Left lobe of liver (tissue), 2 donors: ENCODE results near the gene RELN. TPM values are rescaled to one million over a fixed set of nuclear protein-coding genes. Genes with fewer than 3 reads are reported as not detected.

Experiments
- ATAC-seq: fragments of 200-7000 bp; cut with Tn5 transposase; one replicate; pipeline ENCODE4 v1.9.1; 2020; ENCODE audit warnings: mild to moderate bottlenecking, moderate library complexity
- DNase-seq: peaks from one replicate; pipeline ENCODE4 v3.0.0-alpha.2; 2020; ENCODE audit warnings: low spot score
- total RNA-seq: library from RNA; stranded (reverse); gene quantifications from one replicate; pipeline ENCODE4 v1.2.1, GENCODE V29; 2021
- donor health status: DM: no; HTN: no; CAD: no; lungs with moderate emphysema.
- donor health status: DM: no; HTN: yes; CAD: no.

Gene RELN
- total RNA-seq, 1 donor from 2014 or later = 17.2 TPM

DNA sequence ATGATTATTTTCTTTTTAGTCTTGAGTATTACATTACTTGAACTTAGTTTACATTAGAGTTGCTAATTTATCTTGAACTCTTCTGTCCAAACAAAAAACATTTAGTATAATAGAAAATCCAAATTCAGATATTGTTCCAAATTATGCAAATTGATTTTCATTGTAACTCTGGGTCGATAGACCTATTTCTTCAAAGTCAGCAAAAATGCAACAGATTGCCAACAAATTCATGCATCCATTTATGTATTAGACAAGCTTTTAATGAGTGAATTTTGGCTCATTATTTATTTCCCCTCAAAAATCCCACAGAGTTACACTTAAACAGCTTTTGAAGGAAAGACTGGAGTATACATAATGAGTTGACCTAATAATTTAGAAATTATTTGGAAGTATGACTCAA, 240.8 kb downstream of the RELN start:
- ATAC-seq = no peak
- no peak for DNase-seq

DNA sequence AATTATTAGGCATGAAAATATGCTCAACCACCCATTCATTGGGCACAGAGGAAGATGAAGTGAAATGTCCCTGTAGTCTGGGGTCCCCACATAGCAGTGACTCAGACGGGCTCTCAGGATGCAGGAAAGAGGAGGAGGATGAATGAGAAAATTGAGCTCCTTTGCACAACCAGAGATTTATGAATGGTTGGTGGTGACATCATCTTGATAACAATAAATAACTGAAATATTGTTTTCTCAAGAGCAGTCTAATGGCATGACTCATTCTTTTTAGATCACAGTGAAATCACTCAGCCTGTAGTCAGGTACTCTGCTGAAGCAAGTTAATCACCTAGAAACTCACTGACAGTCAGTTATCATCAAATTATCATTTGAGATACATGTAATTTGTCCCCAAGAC, 254.1 kb downstream of the RELN start:
- ATAC-seq (no peak), DNase-seq (no peak)

DNA sequence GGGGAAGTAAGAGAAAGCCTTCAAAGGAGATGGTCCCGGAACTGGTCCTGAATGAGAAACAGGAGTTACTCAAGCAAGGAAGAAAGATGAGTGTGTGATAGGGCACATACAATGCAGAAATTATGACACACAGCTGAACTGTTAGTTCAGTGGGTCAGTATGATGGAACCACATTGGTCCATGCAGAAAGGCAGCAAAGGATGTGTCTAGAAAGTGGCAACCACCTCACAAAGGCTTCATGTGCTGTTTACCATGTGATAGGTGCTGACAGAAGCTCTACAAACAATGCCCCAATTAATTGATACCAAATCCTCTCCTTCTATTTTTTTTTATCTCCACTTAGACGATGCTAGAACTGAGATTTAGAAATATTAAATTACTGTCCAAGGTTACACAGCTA, 258.3 kb downstream of the RELN start:
- ATAC-seq (no peak), DNase-seq (no peak)

DNA sequence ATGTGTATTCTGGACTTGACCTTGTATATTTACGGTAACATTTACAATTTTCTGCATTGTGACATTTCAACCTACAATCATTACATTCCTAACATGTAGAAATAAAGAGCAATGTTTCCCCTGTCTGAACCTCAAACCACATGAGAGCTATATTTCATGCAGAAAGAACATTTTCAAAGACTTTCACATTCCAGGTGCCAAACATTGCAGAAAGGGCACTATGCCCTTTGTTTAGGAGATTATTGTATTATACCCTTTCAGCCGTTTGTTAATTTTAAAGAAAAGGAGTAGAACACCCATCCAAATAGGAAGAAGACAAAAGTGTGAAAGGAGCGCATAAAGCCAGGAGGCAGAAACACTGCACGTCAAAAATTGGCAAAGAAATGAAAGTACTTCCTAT, 260.4 kb downstream of the RELN start:
- ATAC-seq (no peak), DNase-seq (no peak)

DNA sequence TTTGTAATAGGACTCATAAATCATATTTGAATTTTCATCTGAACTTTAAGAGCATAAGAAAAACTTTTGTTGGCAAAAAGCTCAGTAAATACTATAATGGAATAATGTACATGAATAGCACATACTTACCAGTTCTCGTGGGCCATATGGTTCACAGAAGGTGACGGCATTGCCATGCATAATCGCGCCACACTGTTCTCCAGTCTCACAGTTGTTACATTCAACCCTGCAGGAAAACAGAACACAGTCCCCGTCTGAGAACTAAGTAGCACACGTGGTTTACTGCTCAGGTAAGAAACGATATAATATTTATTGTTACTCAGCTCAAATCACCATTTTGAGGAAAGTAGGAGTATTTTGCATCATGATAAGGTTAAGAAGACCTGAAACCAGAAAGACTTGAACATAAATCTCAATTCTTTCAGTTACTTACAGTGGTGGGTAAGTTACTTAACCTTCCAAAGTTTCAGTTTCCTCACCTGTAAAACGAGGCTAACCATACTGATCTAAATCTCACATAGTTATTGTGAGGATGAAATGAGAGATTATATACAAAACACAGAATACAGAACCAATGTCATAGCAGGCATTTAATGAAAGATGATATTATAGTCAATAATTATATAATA, 261.4 kb downstream of the RELN start:
- DNase-seq = no peak
- ATAC-seq = no peak

DNA sequence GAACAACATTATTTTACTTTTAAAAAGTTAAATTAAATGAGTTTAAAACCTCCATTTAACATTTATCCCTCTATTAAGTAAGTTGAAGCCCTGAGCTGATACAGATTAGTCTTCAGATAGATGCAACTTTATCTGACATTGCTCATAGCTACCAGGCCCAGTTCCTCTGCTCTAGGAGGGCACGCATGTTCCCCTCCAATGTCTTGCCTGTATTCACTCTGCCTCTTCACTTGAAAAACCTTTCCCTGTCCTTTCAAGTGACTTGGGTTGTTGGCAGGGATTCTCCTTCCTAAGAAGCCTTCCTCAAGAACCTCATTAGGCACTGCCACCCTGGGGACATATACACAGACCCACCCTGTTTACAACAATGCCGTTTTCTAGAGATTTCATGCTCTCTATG, 270.4 kb downstream of the RELN start:
- DNase-seq (no peak), ATAC-seq (no peak)

DNA sequence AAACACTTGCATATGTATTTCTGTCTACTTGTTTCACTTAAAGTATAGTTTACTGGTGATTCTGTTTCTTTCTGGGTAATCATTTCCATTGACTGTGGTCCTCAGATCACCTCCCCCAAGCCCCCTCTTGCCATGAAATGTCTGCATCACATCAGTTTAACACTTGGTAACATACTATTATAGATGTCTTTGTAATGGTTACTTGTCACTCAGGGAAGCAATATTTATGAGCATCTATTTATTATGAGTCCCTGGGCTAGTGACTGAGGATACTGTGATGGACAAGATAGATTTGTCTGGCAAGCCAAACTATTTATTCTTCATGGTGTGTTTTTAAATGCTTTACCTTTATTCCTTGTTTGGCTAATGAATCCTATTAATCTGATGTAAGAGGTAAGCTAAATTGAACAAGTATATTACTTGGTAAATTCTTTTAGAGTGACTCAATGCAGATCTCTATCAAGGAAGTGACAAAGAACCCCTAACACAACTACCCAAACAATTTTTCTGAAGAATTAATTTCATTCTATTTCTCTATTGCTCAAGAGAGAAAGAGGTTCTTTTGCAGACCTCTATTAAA, 270.9 kb downstream of the RELN start:
- ATAC-seq (no peak), DNase-seq (no peak)

DNA sequence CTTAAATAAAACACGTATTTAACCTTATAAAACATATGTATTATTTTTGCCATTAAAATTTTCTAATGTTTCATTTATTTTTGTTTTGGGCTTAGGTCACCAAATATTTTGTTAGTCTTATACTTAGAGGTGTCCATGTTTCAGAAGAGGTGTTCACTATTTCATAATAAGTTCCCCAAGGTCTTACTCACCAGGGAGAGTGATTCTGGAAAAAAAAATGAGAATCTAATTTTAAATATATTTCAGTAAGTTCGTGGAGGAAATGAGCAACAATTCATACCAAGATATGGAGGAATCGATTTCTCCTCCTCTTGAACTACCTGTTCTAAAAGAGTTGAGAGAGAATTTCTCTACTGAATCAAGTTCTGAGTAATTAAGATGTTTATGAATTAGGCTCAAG, 271.9 kb downstream of the RELN start:
- no peak for DNase-seq
- no peak for ATAC-seq

DNA sequence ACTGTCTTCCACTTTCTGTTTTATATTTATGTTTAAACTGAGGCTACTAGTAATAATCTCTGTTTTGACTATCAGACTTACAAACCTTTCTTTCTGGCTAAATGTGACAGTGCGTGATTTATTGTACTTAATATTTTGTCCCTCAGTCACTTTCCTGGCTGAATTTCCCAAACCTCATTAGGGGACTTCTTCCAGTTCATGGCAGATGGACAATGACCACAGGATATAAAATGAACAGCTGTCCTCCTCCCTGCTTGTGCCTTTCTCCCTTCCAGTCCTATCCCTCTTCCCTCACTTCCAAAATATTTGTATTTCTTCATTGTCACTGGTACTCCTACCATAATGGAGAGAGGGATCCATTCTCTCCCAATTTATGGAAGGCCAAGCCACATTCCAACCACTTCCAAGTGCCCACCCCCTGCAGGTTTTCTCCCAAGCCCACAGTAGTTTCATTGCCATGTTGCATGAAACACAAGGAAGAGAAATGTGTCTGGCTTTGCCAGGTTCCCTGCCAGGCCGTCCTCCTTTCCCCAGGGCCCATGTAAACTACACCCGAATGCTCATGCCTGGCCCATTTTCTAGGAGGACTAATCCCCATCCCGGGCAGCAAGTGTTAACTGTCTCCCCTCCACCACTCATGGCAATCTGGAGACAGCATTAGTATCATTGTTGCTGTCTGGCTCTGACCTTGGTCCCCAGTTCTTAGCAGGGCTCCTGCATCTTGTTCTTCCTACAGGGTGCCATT, 273.9 kb downstream of the RELN start:
- no peak for ATAC-seq
- DNase-seq = no peak

DNA sequence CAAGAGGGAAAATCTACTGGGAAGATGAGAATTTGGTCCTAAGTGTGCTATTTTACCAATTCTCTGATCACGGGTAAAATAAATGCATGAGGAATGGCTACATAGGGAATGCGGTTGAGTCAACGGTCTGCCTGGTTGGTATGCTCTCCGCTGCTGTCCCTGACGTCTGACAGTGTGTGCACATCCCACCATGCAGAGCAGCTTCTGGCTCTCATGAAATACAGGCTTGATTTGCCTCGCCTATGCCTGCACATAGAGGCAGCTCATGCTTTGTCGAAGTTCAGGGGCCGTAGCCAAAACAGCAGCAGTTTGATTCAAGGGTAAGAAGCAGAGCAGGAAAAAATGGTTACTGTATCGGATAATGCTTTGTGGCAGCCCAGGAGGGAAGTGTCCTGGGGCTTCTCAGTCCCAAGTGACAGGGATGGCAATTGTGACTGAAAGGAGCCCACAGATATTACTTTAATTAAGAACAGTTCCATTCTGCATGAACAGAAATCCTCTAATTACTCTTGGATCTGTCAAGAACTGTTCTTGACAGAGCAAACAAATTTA, 275.0 kb downstream of the RELN start:
- no peak for ATAC-seq
- DNase-seq = no peak

DNA sequence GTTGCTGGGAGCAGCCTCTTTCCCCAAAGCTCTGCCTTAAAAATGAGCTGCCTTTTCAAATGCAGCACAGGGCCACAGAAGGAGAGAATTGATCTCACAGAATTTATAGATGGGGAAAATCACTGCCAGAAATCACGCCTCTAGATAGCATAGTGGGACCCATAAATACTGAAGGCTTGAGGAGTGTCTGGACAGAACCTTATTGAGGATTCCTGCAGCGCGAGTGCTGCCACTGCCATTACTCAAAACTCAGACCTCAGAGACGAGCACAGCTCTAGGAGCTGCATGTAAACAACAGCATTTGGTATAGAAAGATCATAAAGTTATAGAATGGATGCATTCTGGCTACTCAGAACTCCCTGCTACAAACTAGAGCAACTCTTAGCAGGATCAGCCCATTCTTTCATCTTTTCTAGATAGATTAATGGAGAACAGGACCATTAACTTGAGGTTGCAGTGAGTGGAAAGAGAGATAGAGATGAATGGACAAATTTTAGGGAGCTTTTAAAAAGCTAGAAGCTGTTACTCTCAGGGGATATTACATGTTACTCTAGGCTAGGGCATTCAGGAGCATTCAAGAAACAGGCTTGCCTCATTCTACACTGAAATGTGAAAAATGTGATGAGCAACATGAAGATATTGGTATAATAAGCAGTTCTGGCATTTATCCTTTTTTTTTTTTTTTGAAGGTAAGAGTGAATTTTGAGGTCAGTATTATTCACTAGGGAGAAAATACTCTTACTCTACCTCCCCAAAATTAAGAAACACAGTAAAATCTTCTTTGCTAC, 276.3 kb downstream of the RELN start:
- no peak for DNase-seq
- ATAC-seq = no peak

DNA sequence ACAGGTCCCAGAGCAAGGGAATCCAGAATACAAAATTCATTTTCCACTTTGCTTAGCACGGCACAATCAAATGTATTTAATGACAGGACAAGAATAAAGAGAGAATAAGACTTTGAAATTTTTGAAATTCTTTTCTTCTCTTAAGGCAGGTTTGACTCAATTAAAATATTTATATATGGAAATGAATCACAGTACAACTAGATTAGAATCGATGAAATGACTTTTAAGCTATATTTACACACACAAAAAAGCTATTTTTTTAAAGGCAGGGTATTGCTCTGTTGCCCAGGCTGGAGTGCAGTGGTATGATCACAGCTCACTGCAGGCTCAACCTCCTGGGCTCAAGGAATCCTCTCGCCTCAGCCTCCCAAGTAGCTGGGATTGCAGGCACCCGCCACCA, 278.0 kb downstream of the RELN start:
- DNase-seq (no peak), ATAC-seq (no peak)

DNA sequence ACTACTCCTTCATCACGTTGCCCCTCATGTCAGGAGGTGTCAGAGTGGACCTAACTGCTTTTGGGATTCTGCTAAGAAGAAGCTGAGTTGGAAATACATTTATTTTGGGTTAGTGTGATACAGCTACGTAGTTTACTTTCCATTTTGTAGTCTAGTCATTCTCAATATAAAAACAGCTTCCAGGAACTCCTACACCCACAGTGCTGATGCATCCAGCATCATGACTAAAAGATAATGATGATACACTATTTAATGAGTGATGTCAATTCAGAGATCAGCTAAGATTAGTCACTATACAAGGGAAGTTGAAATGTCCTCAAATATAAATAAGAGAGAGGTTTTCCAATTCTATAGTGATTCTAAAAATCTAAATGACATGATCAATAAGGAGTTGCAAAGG, 279.2 kb downstream of the RELN start:
- DNase-seq (no peak), ATAC-seq (no peak)

DNA sequence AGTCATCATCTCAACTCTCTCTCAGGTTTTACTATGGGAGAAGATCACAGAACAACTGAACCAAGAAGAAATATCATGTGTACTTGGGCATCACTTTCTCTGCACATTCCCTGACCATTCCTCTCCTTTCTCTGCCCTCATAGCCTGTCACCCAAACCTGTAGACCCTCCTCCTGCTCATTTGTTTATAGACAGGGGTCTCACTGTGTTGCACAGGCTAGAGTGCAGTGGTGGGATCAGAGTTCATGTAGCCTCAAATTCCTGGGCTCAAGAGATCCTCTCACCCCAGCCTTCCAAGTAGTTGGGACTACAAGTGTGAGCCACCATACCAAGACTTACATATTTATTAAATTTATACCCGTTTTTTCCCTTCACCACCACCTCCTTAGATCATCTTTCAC, 282.7 kb downstream of the RELN start:
- DNase-seq = no peak
- ATAC-seq = no peak

DNA sequence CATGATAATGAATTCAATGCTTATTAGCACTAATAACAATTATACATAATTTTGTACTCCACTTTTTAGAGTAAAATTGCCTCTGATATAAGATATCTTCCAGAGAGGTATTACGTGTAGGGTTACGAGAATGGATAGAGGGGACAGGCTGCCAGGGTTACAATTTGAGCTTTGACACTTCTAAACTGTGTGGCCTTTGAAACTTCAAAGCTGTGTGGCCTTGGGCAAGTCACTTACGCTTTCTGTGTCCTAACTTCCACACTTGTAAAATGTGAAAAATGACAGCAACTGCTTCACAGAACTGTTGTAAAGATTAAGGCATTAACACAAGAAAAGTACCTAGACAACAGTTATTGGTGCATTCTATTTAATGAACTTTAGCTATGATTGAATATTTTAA, 283.9 kb downstream of the RELN start:
- no peak for DNase-seq
- ATAC-seq = no peak

DNA sequence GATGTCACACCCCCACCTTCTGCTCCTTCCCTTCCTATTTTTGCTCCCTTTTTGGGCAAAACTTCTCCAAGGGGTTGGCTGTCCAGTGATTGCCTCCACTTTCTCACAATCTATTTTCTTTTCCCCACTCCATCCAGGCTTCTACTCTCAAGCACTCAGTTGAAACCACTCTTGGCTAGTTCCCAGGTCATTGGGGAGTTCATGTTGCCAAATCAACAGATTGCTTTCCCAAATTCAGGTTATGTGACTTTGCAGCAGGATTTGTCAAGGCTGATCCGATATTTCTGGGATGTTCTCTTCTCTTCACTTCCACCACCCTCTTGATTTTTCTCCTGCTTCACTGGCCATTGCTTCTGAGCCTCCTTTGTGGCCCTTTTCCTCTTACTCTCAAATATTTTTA, 284.8 kb downstream of the RELN start:
- ATAC-seq = peak; percentile 30
- DNase-seq = no peak

DNA sequence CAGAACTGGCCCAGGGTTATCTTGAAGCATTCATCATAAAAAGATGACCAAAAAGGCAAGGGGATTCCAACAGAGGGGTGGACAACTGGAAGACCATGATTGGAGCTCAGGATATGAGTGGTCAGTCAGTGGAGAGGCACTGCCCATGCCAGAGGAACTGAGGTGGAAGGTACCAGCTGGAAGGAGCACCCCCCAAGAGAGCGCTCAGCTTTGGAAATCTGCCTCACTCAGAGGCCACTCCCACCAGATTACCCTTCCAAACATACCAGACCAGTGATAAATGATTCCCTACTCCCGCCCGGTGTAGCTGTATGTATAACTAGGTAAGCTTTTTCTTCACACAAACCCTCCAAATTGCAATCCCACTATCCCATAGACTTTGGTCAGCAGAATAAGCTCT, 286.5 kb downstream of the RELN start:
- ATAC-seq = no peak
- DNase-seq = no peak

DNA sequence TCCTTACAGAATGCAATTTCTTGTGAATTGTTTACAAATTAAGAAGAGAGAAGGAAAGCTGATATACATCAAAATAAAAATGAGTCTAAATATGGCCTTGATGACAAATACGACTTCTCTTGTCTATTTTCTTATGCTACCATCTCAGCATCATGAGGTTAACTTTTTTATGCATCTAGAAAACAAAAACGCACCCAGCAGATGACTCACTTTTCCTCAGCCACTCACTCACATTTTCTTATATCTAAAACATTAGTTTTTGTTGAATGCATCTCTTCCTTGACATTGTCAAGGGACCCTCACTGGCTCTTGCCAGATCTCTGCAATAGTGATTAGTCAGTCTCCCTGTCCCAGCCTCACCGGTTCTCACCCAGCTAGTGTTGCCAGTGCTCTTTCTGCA, 287.0 kb downstream of the RELN start:
- no peak for DNase-seq
- ATAC-seq = no peak

DNA sequence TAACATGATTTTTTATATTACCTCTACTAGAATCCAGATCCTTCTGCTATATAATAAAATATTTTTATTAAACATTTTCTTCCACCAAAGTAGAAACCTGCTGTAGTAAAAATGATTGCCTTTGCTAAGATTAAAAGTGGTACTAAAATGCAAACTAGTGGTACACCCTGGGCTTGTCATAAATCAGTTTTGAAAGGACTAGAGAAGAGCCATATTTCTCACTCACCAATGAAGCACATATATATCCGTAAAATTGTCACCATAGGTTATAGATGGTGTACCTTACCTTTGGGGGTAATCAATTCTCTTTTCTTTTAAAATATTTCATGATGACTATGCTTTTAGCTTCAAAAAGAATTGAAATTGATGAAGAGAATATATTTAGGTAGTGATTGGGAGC, 290.4 kb downstream of the RELN start:
- DNase-seq (no peak), ATAC-seq (no peak)

DNA sequence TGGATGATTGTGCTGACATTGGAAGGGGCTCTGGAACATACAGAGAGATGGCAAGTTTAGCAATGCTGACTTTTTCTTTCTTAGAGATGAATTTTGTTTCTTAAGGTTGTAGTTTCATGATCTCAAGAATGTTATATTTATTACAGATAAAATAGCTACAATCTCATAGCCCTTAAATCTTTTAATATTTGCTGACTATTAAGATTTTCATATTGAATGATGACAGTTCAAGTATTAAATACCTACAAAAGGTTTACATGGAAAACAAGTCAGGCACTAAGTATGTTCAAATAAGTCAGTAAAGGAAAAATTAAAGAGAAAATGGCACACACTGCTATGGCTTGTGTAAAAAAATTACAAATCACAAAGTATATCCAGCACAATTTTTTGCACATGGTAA, 291.4 kb downstream of the RELN start:
- ATAC-seq = no peak
- no peak for DNase-seq

DNA sequence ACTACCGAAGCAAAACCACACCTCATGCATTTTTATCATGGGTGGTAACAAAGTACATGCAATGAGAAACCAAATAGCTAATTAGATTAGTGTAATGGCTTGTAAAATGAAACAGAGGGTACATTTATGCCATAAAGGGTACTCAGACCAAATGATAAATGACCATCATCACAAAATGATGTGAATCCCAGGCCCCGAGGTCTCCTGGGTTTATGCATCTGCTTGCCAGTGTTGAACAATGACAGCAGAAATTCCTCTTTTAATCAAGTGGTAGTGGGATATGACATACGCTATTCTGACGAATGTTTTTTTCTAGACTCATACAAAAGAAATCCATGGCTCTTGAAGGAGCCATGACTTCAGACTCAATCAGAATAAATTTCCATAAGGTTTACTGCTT, 293.9 kb downstream of the RELN start:
- DNase-seq (no peak), ATAC-seq (no peak)

DNA sequence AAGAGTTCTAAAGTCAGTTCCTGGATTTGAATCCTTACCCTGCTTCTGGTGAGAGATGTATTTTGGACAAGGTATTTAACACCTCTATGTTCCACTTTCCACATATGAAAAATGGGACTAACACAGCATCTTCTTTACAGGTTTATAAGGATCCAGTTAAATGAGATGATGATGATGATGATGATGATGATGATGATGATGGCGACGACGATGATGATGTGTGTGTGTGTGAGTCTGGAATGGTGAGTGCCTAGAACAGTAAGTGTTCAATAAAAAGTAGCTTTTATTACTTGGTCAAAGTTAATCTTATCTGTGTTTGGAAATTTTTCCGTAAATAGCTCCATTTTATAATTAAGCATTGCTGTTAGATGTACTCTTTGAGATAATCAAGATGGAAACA, 295.2 kb downstream of the RELN start:
- DNase-seq (no peak), ATAC-seq (no peak)
